Smooth muscle cell (in vitro differentiated cells): ENCODE results near the gene ERC2. TPM values are rescaled to one million over a fixed set of nuclear protein-coding genes. Genes with fewer than 3 reads are reported as not detected.

Experiments
- DNase-seq: peaks from one replicate; lab custom pipeline; 2025; ENCODE audit not compliant: unreplicated experiment; lab: John Stamatoyannopoulos, UW
- H2AFZ ChIP-seq: fragments of 200-600 bp; sonication (generic); 2 replicates; pipeline ENCODE4 v1.6.0; 2016; ENCODE audit warnings: antibody characterized with exemption, low read depth, mild to moderate bottlenecking
- H3F3A ChIP-seq: fragments of 200-600 bp; sonication (generic); 2 replicates; pipeline ENCODE4 v1.6.0; 2017; ENCODE audit warnings: antibody characterized with exemption, low read depth
- H3K27ac ChIP-seq: fragments of 200-600 bp; sonication (generic); 2 replicates; pipeline ENCODE4 v1.5.1; 2016; ENCODE audit warnings: low read depth, mild to moderate bottlenecking
- H3K27me3 ChIP-seq: fragments of 200-600 bp; sonication (generic); 2 replicates; pipeline ENCODE4 v1.6.1; 2016; ENCODE audit warnings: low read depth, mild to moderate bottlenecking
- H3K36me3 ChIP-seq: fragments of 200-600 bp; sonication (generic); 2 replicates; pipeline ENCODE4 v1.5.1; 2016; ENCODE audit warnings: low read depth
- H3K4me1 ChIP-seq: fragments of 200-600 bp; sonication (generic); 2 replicates; pipeline ENCODE4 v1.5.1; 2016; ENCODE audit warnings: low read depth
- H3K4me2 ChIP-seq: fragments of 200-600 bp; sonication (generic); 2 replicates; pipeline ENCODE4 v1.6.0; 2016; ENCODE audit warnings: mild to moderate bottlenecking
- H3K4me3 ChIP-seq: fragments of 200-600 bp; sonication (generic); 2 replicates; pipeline ENCODE4 v1.5.1; 2016; ENCODE audit warnings: mild to moderate bottlenecking
- H3K79me2 ChIP-seq: fragments of 200-600 bp; sonication (generic); 2 replicates; pipeline ENCODE4 v1.6.0; 2016; ENCODE audit warnings: low read depth, mild to moderate bottlenecking
- H3K9ac ChIP-seq: fragments of 200-600 bp; sonication (generic); 2 replicates; pipeline ENCODE4 v1.6.0; 2016; ENCODE audit warnings: low read depth
- H3K9me3 ChIP-seq: fragments of 200-600 bp; sonication (generic); replicated peaks from 2 replicates; pipeline ENCODE4 v1.5.1; 2016; ENCODE audit warnings: low read depth
- H4K20me1 ChIP-seq: fragments of 200-600 bp; sonication (generic); 2 replicates; pipeline ENCODE4 v1.6.0; 2016; ENCODE audit warnings: low read depth
- CTCF ChIP-seq: fragments of 200-600 bp; sonication (generic); IDR thresholded peaks from 2 replicates; pipeline ENCODE4 v1.5.1; 2017; ENCODE audit warnings: borderline replicate concordance, mild to moderate bottlenecking, antibody characterized with exemption; ENCODE audit not compliant: insufficient read depth, poor library complexity, severe bottlenecking
- WGBS: methylation state at CpG from one replicate; pipeline ENCODE4 v1.1.7; 2016; ENCODE audit warnings: low lambda C conversion rate; 5-methylcytosine and 5-hydroxymethylcytosine counted together
- polyA plus RNA-seq: library from polyadenylated mRNA; unstranded; fragments of >200 nt; fragmentation: Nextera tagmentation; extraction: Ambion mirVana; gene quantifications from 2 replicates; pipeline ENCODE4 v1.2.1, GENCODE V29; 2016
- total RNA-seq: library from RNA; depleted of rRNA; stranded (reverse); fragments of >200 nt; gene quantifications from 2 replicates; pipeline ENCODE4 v1.2.3, GENCODE V29; 2014

ERC2 gene
- total and polyA plus RNA-seq, 2 experiments from 2014 or later: 1.1 TPM; not detected in 1

GRCh38 chr3:55500555-55501330 is 967.5 kb downstream of the ERC2 start:
- Histone ChIP-seq H2AFZ (no peak overlapping the region), H3K9me3 (no peaks in the 10 kb centered on the region), H4K20me1 (no peaks in the 10 kb centered on the region), H3K9ac (no peak overlapping the region), H3K4me3 (no peak overlapping the region), H3K4me1 (no peaks in the 10 kb centered on the region), H3K27ac (peak overlapping the region; percentile 3), H3F3A (no peaks in the 10 kb centered on the region), H3K27me3 (no peaks in the 10 kb centered on the region), H3K36me3 (no peaks in the 10 kb centered on the region), H3K4me2 (no peak overlapping the region), H3K79me2 (no peaks in the 10 kb centered on the region)
- TF ChIP-seq CTCF: no peak
- WGBS: 69% methylated on average over 5 of the region's 5 CpGs
- DNase-seq: no peak

GRCh38 chr3:55498520-55498919 is 969.7 kb downstream of the ERC2 start:
- H3K36me3 ChIP-seq: no peaks in the 10 kb centered on the region
- no peaks in the 10 kb centered on the region for H3K4me1 ChIP-seq
- no peaks in the 10 kb centered on the region for H3K27me3 ChIP-seq
- H3K79me2 ChIP-seq: no peaks in the 10 kb centered on the region
- no peaks in the 10 kb centered on the region for H4K20me1 ChIP-seq
- H3K4me3 ChIP-seq: no peak overlapping the region
- no peaks in the 10 kb centered on the region for H3F3A ChIP-seq
- no peak for TF ChIP-seq CTCF
- no peak overlapping the region for H3K4me2 ChIP-seq
- no peak overlapping the region for H3K27ac ChIP-seq
- H2AFZ ChIP-seq: no peak overlapping the region
- no peaks in the 10 kb centered on the region for H3K9me3 ChIP-seq
- DNase-seq: no peak
- no peak overlapping the region for H3K9ac ChIP-seq
- WGBS: 91% methylated on average over 4 of the region's 4 CpGs

GRCh38 chr3:55497250-55497649 is 971.0 kb downstream of the ERC2 start:
- H3K36me3 ChIP-seq: no peaks in the 10 kb centered on the region
- no peak for TF ChIP-seq CTCF
- H3K79me2 ChIP-seq: no peaks in the 10 kb centered on the region
- no peak for DNase-seq
- H4K20me1 ChIP-seq: no peaks in the 10 kb centered on the region
- no peaks in the 10 kb centered on the region for H3F3A ChIP-seq
- no peak overlapping the region for H3K27ac ChIP-seq
- no peak overlapping the region for H3K9ac ChIP-seq
- no peaks in the 10 kb centered on the region for H3K4me1 ChIP-seq
- H2AFZ ChIP-seq: no peak overlapping the region
- no peak overlapping the region for H3K4me2 ChIP-seq
- no peak overlapping the region for H3K4me3 ChIP-seq
- H3K27me3 ChIP-seq: no peaks in the 10 kb centered on the region
- no peaks in the 10 kb centered on the region for H3K9me3 ChIP-seq

GRCh38 chr3:55494976-55495375 is 973.3 kb downstream of the ERC2 start:
- Histone ChIP-seq H3K27me3 (no peaks in the 10 kb centered on the region), H3K27ac (no peak overlapping the region), H2AFZ (no peak overlapping the region), H3K36me3 (no peaks in the 10 kb centered on the region), H3K9me3 (no peaks in the 10 kb centered on the region), H3K9ac (no peak overlapping the region), H3K4me3 (no peak overlapping the region), H3K4me1 (no peaks in the 10 kb centered on the region), H3K79me2 (no peaks in the 10 kb centered on the region), H3F3A (peaks cover 3% of the 10 kb centered on the region), H4K20me1 (no peaks in the 10 kb centered on the region), H3K4me2 (no peak overlapping the region)
- TF ChIP-seq CTCF: no peak
- 90% methylated on average over 2 of the region's 2 CpGs for WGBS
- DNase-seq: no peak
